Muscle layer of duodenum (tissue), 2 donors: ENCODE data around the gene KRTAP4-7.
"Not testable (repeated sequence)": the region's sequence is repeated elsewhere in the genome, so short reads cannot be mapped to it uniquely, and the experiment has no call there.

Source experiments
- H3K27ac ChIP-seq: one replicate; pipeline ENCODE4 v1.7.0; 2013; ENCODE audit warnings: mild to moderate bottlenecking, low read length
- H3K27me3 ChIP-seq: one replicate; pipeline ENCODE4 v1.7.0; 2013; ENCODE audit warnings: low read depth, mild to moderate bottlenecking, control low read depth, low read length
- H3K36me3 ChIP-seq, 2 donors: one replicate each; pipeline ENCODE4 v1.7.0; 2013; ENCODE audit warnings: low read length in 2 of 2, control low read depth in 1 of 2, mild to moderate bottlenecking in 1 of 2; ENCODE audit not compliant: insufficient read depth in 2 of 2, control insufficient read depth in 1 of 2
- H3K4me1 ChIP-seq, 2 donors: one replicate each; pipeline ENCODE4 v1.7.0; 2013; ENCODE audit warnings: low read length in 2 of 2, mild to moderate bottlenecking in 2 of 2, control low read depth in 1 of 2, moderate library complexity in 1 of 2; ENCODE audit not compliant: insufficient read depth in 2 of 2, control insufficient read depth in 1 of 2
- H3K4me3 ChIP-seq, 2 donors: one replicate each; pipeline ENCODE4 v1.7.0; 2013; ENCODE audit warnings: low read length in 2 of 2, low read depth in 1 of 2, mild to moderate bottlenecking in 1 of 2
- H3K9me3 ChIP-seq, 2 donors: one replicate each; pipeline ENCODE4 v1.7.0; 2013; ENCODE audit warnings: low read length in 2 of 2, control low read depth in 1 of 2, mild to moderate bottlenecking in 1 of 2; ENCODE audit not compliant: control insufficient read depth in 1 of 2
- donor health status: healthy.

The KRTAP4-7 gene

GRCh38 chr17:41054556-41054955, 29.4 kb upstream of the KRTAP4-7 start:
- not testable (repeated sequence) for H3K4me1 ChIP-seq, H3K36me3 ChIP-seq, H3K9me3 ChIP-seq, H3K27me3 ChIP-seq, H3K4me3 ChIP-seq, H3K27ac ChIP-seq

- not testable (repeated sequence) for H3K4me1 ChIP-seq
Observed at GRCh38 chr17:41055130-41055529, 28.8 kb upstream of the KRTAP4-7 start, which contains the start of gene KRTAP2-2. Gene KRTAP2-2, minus strand, starts transcription at chr17:41055230. Its CDS starts 19 bp downstream, at chr17:41055211.

GRCh38 chr17:41057547-41057946, 26.4 kb upstream of the KRTAP4-7 start:
- Histone ChIP-seq H3K4me3 (no peak overlapping the region), H3K27me3 (no peaks in the 10 kb centered on the region), H3K27ac (no peak overlapping the region), H3K4me1 (no peaks in the 10 kb centered on the region), H3K9me3 (peaks cover 0 to 5% of the 10 kb centered on the region in 2 donors), H3K36me3 (peaks cover 0 to 4% of the 10 kb centered on the region in 2 donors)

More at GRCh38 chr17:41055130-41055529, 28.8 kb upstream of the KRTAP4-7 start, which contains the start of gene KRTAP2-2:
- H3K36me3 ChIP-seq, H3K4me3 ChIP-seq, H3K27ac ChIP-seq, H3K27me3 ChIP-seq, H3K9me3 ChIP-seq: not testable (repeated sequence)

- Histone ChIP-seq H3K4me3 (no peak overlapping the region), H3K36me3 (peaks cover 0 to 4% of the 10 kb centered on the region in 2 donors), H3K27ac (no peak overlapping the region), H3K27me3 (no peaks in the 10 kb centered on the region), H3K4me1 (no peaks in the 10 kb centered on the region), H3K9me3 (peaks cover 0 to 5% of the 10 kb centered on the region in 2 donors)
Observed at GRCh38 chr17:41058741-41059140, 25.2 kb upstream of the KRTAP4-7 start.

DNA sequence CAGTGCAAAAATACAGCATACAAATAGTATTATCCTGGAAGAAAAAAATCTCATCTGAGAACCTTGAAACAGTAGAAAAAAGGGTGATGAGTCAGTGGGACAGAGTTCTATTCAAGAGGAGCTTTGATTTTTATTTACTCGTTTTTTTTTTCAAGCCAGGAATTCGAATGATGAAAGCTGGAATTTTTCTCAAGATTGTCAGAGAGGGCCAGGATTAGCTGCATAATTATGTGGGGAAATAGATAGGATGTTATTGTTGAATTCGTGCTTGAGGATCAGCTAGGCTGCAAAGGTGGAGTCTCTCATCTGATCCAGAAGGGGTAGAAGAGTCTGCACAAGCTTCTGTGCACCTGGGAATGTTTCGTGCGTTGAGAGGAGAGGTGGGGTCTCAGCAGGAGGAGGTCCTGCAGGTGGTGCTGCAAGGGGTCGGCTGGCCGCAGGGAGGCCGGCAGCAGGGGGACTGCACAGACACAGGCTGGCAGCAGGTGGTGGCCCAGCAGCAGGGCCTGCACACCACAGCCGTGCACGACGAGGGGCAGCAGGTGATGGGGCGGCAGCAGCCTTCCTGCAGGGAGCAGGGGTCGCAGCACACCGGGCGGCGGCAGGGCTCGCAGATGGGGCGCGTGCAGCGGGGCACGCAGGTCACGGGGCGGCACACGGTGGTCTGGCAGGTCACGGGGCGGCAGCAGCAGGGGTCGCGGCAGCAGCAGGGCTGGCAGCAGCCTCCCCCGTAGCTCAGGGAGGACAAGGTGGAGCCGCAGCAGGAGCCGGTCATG, 24.5 kb upstream of the KRTAP4-7 start:
- H3K9me3 ChIP-seq, H3K4me1 ChIP-seq, H3K36me3 ChIP-seq, H3K4me3 ChIP-seq, H3K27ac ChIP-seq, H3K27me3 ChIP-seq: not testable (repeated sequence)

DNA sequence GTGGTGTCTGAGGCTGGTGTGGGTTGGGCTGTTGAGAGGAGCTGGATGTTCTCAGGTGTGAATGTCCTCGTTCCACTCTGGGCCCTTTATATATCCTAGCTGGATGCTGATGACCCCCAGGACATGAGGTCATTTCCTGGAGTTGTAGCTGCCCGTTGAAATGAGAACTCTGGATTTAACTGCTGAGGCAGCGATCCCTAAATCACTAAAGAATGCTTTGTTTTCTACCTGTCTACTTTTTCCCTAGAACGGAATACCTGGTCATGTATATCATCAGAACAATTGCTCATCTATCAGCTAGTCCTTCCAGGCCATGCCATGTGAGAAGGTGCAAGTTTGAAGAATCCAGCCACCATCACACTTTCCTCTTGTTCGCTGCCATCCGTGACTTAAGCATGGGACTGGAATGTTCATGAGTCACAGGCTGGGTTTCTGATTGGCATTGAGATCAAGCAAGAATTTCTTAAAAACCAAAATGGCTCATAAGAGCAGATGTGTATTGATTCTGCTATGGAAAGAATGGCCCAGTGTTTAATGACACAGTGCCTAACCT, 23.8 kb upstream of the KRTAP4-7 start, which contains the start of gene KRTAP2-3:
Gene KRTAP2-3, minus strand, starts transcription at position 63 of the 553 bp plus-strand sequence. CDS start 64 bp downstream, outside the sequence.
- H3K4me1 ChIP-seq, result no peaks in the 10 kb centered on the region
- H3K27ac ChIP-seq, result no peak within 1 kb of the TSS
- no peaks in the 10 kb centered on the region for H3K27me3 ChIP-seq
- H3K36me3 ChIP-seq, result peaks cover 0 to 4% of the 10 kb centered on the region in 2 donors
- H3K9me3 ChIP-seq, result peaks cover 0 to 5% of the 10 kb centered on the region in 2 donors
- no peak within 1 kb of the TSS for H3K4me3 ChIP-seq

- Histone ChIP-seq H3K9me3 (peaks cover 0 to 5% of the 10 kb centered on the region in 2 donors), H3K27ac (no peak overlapping the region), H3K36me3 (peaks cover 0 to 4% of the 10 kb centered on the region in 2 donors), H3K4me3 (no peak overlapping the region), H3K27me3 (no peaks in the 10 kb centered on the region), H3K4me1 (no peaks in the 10 kb centered on the region)
Observed at GRCh38 chr17:41061964-41062363, 22.0 kb upstream of the KRTAP4-7 start.

- H3K27me3 ChIP-seq, result no peaks in the 10 kb centered on the region
- no peak overlapping the region for H3K27ac ChIP-seq
- no peaks in the 10 kb centered on the region for H3K4me1 ChIP-seq
- H3K9me3 ChIP-seq, result no peaks in the 10 kb centered on the region
- no peak overlapping the region for H3K4me3 ChIP-seq
- H3K36me3 ChIP-seq, result peaks cover 0 to 4% of the 10 kb centered on the region in 2 donors
Observed at GRCh38 chr17:41063449-41063848, 20.5 kb upstream of the KRTAP4-7 start.

DNA sequence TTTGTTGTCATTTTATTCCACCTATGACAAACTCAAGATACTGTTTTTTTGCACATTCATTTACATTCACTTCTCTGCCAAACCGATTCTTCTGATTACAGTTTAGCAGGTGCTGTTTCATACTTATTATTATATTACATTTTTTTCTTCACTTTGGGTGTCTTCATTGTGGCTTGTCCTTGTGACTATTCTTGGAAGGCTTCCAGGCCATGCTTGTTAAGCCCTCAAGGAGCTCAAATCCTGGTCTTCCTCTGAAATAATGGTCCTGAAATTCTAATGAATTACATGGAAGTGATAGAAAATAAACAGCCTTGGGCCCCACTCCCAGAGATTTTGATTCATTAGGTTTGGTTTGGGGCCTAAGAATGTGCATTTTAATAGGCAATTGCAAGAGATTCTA, 19.6 kb upstream of the KRTAP4-7 start:
- H3K27ac ChIP-seq, result no peak overlapping the region
- peaks cover 0 to 4% of the 10 kb centered on the region in 2 donors for H3K36me3 ChIP-seq
- H3K9me3 ChIP-seq, result no peaks in the 10 kb centered on the region
- H3K4me1 ChIP-seq, result no peaks in the 10 kb centered on the region
- no peaks in the 10 kb centered on the region for H3K27me3 ChIP-seq
- H3K4me3 ChIP-seq, result no peak overlapping the region

GRCh38 chr17:41065016-41065689, 18.8 kb upstream of the KRTAP4-7 start:
- H3K9me3 ChIP-seq, H3K4me3 ChIP-seq, H3K4me1 ChIP-seq, H3K27me3 ChIP-seq, H3K27ac ChIP-seq, H3K36me3 ChIP-seq: not testable (repeated sequence)

DNA sequence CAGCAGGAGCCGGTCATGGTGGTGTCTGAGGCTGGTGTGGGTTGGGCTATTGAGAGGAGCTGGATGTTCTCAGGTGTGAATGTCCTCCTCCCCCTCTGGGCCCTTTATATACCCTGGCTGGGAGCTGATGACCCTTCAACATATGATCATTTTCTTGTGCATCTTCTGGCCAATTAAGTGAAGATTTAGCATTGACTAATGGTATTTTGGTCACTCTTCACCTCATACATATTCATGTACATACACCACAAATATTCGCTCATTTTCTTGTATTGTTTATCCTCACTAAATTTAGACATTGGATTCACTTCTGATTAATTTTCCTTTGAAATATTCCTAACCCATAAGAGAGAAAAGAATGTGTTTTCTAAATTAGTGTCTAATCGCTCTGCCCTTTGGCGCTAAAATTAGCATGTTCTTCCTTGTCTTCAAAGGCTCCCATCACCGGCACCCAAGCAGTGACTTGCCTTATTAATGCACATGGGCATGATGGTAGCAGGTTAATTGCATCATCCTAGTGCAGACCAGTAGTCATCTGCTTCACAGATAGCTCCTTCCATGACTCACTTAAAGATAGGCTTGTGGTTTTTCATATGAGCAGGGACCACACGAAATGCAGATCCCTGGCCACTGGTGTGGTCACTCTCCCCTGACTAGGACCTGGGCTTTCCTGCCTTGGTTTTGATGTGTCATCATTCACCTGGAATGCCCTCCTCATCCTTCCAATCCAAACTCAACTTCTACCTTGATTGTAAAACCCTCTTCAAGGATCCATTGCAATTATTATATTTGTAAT, 17.9 kb upstream of the KRTAP4-7 start, which contains the start of gene KRTAP2-4:
Gene KRTAP2-4, minus strand, starts transcription at position 51 of the 796 bp plus-strand sequence. Its CDS starts 34 bp downstream, at position 17.
- no peak within 1 kb of the TSS for H3K27ac ChIP-seq
- no peaks in the 10 kb centered on the region for H3K9me3 ChIP-seq
- no peak within 1 kb of the TSS for H3K4me3 ChIP-seq
- no peaks in the 10 kb centered on the region for H3K4me1 ChIP-seq
- H3K36me3 ChIP-seq, result peaks cover 0 to 4% of the 10 kb centered on the region in 2 donors
- no peaks in the 10 kb centered on the region for H3K27me3 ChIP-seq
